Keratinocyte (primary cell): ENCODE results near the gene LDB2. TPM values are rescaled to one million over a fixed set of nuclear protein-coding genes. Genes with fewer than 3 reads are reported as not detected.

ENCODE experiments used
- DNase-seq: peaks from one replicate; pipeline ENCODE4 v3.0.0-alpha.2; 2011; ENCODE audit warnings: low read depth, missing footprints, low spot score
- FAIRE-seq: peaks from 2 replicates; lab custom pipeline; 2011; peaks lifted over from hg19 to GRCh38; lab: Jason Lieb, UNC
- H2AFZ ChIP-seq: 2 replicates; pipeline ENCODE4 v1.6.0; 2012; ENCODE audit warnings: low read length, control low read depth, inconsistent platforms; ENCODE audit not compliant: control insufficient read depth
- H3K27ac ChIP-seq: 2 replicates; pipeline ENCODE4 v1.5.1; 2011; ENCODE audit warnings: low read length; ENCODE audit not compliant: control insufficient read depth, insufficient read depth
- H3K27me3 ChIP-seq: 3 replicates; pipeline ENCODE4 v1.6.0; 2011; ENCODE audit warnings: low read length; ENCODE audit not compliant: control insufficient read depth, insufficient read depth; ENCODE audit errors: extremely low read depth
- H3K36me3 ChIP-seq, 2 experiments: 2 replicates in 1 of 2; 3 replicates in 1 of 2; pipeline ENCODE4 v1.5.1; 2011; ENCODE audit warnings: low read length in 2 of 2, mild to moderate bottlenecking in 1 of 2; ENCODE audit not compliant: control insufficient read depth in 2 of 2, insufficient read depth in 2 of 2; ENCODE audit errors: extremely low read depth in 1 of 2
- H3K4me1 ChIP-seq: 3 replicates; pipeline ENCODE4 v1.5.1; 2011; ENCODE audit warnings: low read length; ENCODE audit not compliant: control insufficient read depth, insufficient read depth; ENCODE audit errors: extremely low read depth
- H3K4me2 ChIP-seq: 3 replicates; pipeline ENCODE4 v1.6.0; 2011; ENCODE audit warnings: low read depth, low read length; ENCODE audit not compliant: control insufficient read depth, insufficient read depth; ENCODE audit errors: extremely low read depth
- H3K4me3 ChIP-seq, 3 experiments: fragments of 200-600 bp in 1 of 3; sonication (generic) in 1 of 3; 2 replicates in 2 of 3; 3 replicates in 1 of 3; pipeline ENCODE4 v1.5.1; 2011 to 2016; ENCODE audit warnings: low read length in 3 of 3, mild to moderate bottlenecking in 3 of 3, control low read depth in 2 of 3, inconsistent platforms in 1 of 3, low read depth in 1 of 3, mixed read lengths in 1 of 3, mixed run types in 1 of 3, moderate library complexity in 1 of 3; ENCODE audit not compliant: control insufficient read depth in 2 of 3, insufficient read depth in 2 of 3; ENCODE audit errors: extremely low read depth in 1 of 3
- H3K79me2 ChIP-seq: 2 replicates; pipeline ENCODE4 v1.6.0; 2012; ENCODE audit warnings: low read length; ENCODE audit not compliant: control insufficient read depth, insufficient read depth
- H3K9ac ChIP-seq: 3 replicates; pipeline ENCODE4 v1.6.0; 2011; ENCODE audit warnings: low read length; ENCODE audit not compliant: control insufficient read depth, insufficient read depth; ENCODE audit errors: extremely low read depth
- H3K9me1 ChIP-seq: 3 replicates; pipeline ENCODE4 v1.6.0; 2011; ENCODE audit warnings: low read length; ENCODE audit not compliant: control insufficient read depth, insufficient read depth; ENCODE audit errors: extremely low read depth
- H3K9me3 ChIP-seq: 2 replicates; pipeline ENCODE4 v1.5.1; 2012; ENCODE audit warnings: low read depth, low read length; ENCODE audit not compliant: control insufficient read depth
- H4K20me1 ChIP-seq: 3 replicates; pipeline ENCODE4 v1.6.0; 2011; ENCODE audit warnings: low read length; ENCODE audit not compliant: control insufficient read depth, insufficient read depth; ENCODE audit errors: extremely low read depth
- EZH2 ChIP-seq: IDR thresholded peaks from one replicate; pipeline ENCODE4 v1.6.1; 2012; ENCODE audit warnings: inconsistent platforms, mild to moderate bottlenecking, low read length, moderate library complexity
- dilution Hi-C: fragments of 300-500 bp; cut with MboI; formaldehyde crosslinking; loops from one replicate; pipeline ENCODE4 v1.7.0; 2020; ENCODE audit warnings: low sequenced_read_pairs; ENCODE audit not compliant: extremely low pct_ligation_motif_present
- polyA plus RNA-seq, 5 experiments: library from polyadenylated mRNA; depleted of rRNA in 3 of 5; stranded (reverse) in 3 of 5; stranded (forward) in 1 of 5; unstranded in 1 of 5; fragments of >200 nt; gene quantifications; 1 replicate in 1 of 5; 2 replicates in 3 of 5; 3 replicates in 1 of 5; pipeline versions ENCODE4 v1.2.1 to v1.2.3, GENCODE V29; 2011 to 2012; ENCODE audit warnings: missing spikeins in 2 of 5, low read depth in 1 of 5, low replicate concordance in 1 of 5
- TF ChIP-seq, protein P1 (sequence below), 3 experiments: IDR thresholded peaks in 1 of 3; conservative IDR thresholded peaks in 1 of 3; optimal IDR thresholded peaks in 1 of 3; 2 replicates in 2 of 3; 3 replicates in 1 of 3; pipeline versions ENCODE3 to v1.5.1; 2011; ENCODE audit warnings: low read length in 3 of 3, mild to moderate bottlenecking in 3 of 3, moderate library complexity in 2 of 3, control low read depth in 1 of 3, inconsistent platforms in 1 of 3; ENCODE audit not compliant: insufficient read depth in 2 of 3; ENCODE audit errors: extremely low read depth in 1 of 3

Gene LDB2
- polyA plus RNA-seq, 1 donor (not counting 4 experiments of a cell fraction or from before 2014, with no cell fraction given), result not detected

DNA sequence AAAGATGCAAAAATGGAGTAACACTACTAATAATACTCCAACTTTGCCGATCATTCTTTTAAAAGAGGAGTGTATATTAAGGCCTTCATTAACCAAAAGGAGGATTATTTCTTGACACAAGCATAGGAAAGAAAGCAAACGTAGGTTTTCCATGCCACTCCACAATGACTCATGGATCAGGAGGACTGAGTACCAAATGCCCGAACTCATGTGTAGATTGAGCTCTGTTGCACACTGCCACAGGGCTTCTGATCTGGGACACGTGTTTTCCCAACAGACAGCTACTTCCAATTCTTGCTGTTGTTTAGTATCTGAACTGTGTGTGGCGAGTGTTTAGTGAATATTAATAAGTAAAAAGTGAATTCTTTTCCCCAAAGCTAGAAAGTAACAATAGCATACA is 131.2 kb downstream of the LDB2 start:
- dilution Hi-C loops, result no loop called here
- H3K79me2 ChIP-seq, result no peaks in the 10 kb centered on the region
- no peak for FAIRE-seq

DNA sequence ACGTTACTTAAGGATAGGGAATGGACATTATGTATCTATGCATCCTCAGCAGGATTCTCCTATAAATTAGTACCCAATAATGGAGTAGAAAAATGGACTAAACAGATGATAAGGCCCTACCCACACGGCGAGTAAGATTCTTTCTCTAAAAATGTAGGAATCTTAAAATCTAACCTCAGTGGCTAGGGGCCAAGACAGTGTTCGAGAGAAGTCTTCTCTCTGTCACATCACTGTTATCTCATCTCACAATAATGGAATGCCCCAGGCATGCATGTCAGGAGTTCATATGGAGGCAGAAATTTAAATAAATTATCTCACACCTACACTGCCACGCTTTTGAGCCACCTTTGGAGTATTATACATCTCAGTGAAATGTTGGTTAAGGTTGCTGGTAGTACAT is 132.9 kb downstream of the LDB2 start:
- Histone ChIP-seq H3K79me2 (no peaks in the 10 kb centered on the region), H3K4me3 (no peak overlapping the region), H4K20me1 (no peaks in the 10 kb centered on the region), H3K27ac (no peak overlapping the region), H2AFZ (no peak overlapping the region), H3K9me1 (no peaks in the 10 kb centered on the region), H3K27me3 (no peaks in the 10 kb centered on the region), H3K9me3 (no peaks in the 10 kb centered on the region), H3K4me1 (no peaks in the 10 kb centered on the region), H3K4me2 (no peak overlapping the region), H3K36me3 (no peaks in the 10 kb centered on the region), H3K9ac (no peak overlapping the region)
- no peak for TF ChIP-seq EZH2
- FAIRE-seq, result no peak
- dilution Hi-C loops, result no loop called here
- DNase-seq, result no peak

More for the DNA sequence above, 131.2 kb downstream of the LDB2 start:
- Histone ChIP-seq H4K20me1 (no peaks in the 10 kb centered on the region), H3K9me3 (no peaks in the 10 kb centered on the region), H2AFZ (no peak overlapping the region), H3K27me3 (no peaks in the 10 kb centered on the region), H3K4me3 (no peak overlapping the region), H3K4me2 (no peak overlapping the region), H3K36me3 (no peaks in the 10 kb centered on the region), H3K9ac (no peak overlapping the region), H3K4me1 (no peaks in the 10 kb centered on the region), H3K9me1 (no peaks in the 10 kb centered on the region), H3K27ac (no peak overlapping the region)
- TF ChIP-seq EZH2, result no peak
- TF ChIP-seq, protein P1, sequence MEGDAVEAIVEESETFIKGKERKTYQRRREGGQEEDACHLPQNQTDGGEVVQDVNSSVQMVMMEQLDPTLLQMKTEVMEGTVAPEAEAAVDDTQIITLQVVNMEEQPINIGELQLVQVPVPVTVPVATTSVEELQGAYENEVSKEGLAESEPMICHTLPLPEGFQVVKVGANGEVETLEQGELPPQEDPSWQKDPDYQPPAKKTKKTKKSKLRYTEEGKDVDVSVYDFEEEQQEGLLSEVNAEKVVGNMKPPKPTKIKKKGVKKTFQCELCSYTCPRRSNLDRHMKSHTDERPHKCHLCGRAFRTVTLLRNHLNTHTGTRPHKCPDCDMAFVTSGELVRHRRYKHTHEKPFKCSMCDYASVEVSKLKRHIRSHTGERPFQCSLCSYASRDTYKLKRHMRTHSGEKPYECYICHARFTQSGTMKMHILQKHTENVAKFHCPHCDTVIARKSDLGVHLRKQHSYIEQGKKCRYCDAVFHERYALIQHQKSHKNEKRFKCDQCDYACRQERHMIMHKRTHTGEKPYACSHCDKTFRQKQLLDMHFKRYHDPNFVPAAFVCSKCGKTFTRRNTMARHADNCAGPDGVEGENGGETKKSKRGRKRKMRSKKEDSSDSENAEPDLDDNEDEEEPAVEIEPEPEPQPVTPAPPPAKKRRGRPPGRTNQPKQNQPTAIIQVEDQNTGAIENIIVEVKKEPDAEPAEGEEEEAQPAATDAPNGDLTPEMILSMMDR (optimal IDR thresholded peaks at IDR 0.05 in 1 of 3, IDR thresholded peaks at IDR 0.05 in 1 of 3, conservative IDR thresholded peaks at IDR 0.05 in 1 of 3; ENCODE audit: extremely low read depth in 1 of 3, insufficient read depth in 2 of 3, low read length in 3 of 3), result no peak
- no peak for DNase-seq

DNA sequence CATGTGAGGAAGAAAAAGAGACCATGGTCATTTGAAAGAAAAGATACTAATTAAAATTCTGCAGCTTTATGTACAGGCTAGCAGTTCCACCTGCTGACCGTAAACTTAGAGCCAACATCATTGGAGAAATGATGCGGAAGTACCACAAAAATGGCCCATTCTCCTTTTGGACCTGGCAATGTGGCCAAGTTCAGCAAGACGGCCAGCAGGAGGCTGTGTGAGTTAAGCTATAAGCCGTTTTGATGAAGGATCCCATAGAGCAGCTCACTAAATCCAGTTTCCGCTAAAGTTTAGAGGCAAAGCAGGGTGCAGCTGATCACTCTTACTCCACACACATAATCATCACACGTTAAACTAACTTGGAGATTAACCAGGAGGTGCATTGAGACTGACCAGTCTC is 133.8 kb downstream of the LDB2 start:
- TF ChIP-seq, protein P1 (optimal IDR thresholded peaks at IDR 0.05 in 1 of 3, IDR thresholded peaks at IDR 0.05 in 1 of 3, conservative IDR thresholded peaks at IDR 0.05 in 1 of 3; ENCODE audit: extremely low read depth in 1 of 3, insufficient read depth in 2 of 3, low read length in 3 of 3), result no peak
- no peak for TF ChIP-seq EZH2
- Histone ChIP-seq H3K27ac (no peak overlapping the region), H3K9me1 (no peaks in the 10 kb centered on the region), H3K4me1 (no peaks in the 10 kb centered on the region), H3K4me2 (no peak overlapping the region), H3K27me3 (no peaks in the 10 kb centered on the region), H3K36me3 (no peaks in the 10 kb centered on the region), H3K9ac (no peak overlapping the region), H3K79me2 (no peaks in the 10 kb centered on the region), H3K4me3 (no peak overlapping the region), H4K20me1 (no peaks in the 10 kb centered on the region), H2AFZ (no peak overlapping the region), H3K9me3 (no peaks in the 10 kb centered on the region)
- FAIRE-seq (no peak), DNase-seq (no peak)
- dilution Hi-C loops, result no loop called here
